HG03045 (cell line): ENCODE measurements around the gene EFL1.

ENCODE experiments used
- ATAC-seq: cut with Tn5 transposase; IDR thresholded peaks from one replicate; pipeline ENCODE4 v1.9.1; 2021; ENCODE audit warnings: mild to moderate bottlenecking, moderate library complexity; ENCODE audit not compliant: unreplicated experiment

EFL1 gene

DNA sequence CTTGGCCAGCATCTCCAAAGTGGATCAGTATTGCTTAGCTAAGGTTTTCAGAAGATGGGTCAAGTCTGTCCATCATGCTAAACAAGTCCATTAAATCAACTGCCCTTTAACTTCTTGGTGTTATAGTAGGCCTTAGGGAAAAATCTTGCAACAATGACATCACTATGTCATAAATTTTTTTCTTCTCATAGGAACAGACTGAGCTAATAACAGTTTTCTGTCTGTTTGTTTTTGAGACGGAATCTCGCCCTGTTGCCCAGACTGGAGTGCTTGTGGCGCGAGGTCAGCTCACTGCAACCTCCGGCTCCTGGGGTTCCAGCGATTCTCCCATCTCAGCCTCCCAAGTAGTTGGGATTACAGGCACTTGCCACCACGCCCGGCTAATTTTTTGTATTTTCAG is 94.2 kb downstream of the EFL1 start:
- ATAC-seq: no peak

DNA sequence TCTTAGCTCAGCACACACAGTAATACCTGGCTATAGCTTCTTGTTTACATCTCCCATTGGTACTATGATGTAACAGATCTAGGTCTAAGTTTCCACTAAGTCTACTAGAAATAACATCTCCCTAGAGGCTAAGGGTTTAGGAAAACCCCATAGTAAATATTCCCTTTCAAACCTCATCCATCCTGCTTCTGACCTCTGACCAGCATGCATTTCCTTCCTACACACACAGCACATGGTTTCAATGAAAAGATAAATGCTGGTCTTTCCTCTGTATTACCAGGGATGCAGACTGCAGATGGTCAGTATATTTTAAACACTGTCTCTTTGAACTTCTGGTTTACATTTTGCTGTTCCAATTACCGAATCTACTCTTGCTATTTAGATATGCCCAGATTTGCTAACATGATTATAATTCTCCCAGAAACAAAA is 96.6 kb downstream of the EFL1 start:
- ATAC-seq: no peak

DNA sequence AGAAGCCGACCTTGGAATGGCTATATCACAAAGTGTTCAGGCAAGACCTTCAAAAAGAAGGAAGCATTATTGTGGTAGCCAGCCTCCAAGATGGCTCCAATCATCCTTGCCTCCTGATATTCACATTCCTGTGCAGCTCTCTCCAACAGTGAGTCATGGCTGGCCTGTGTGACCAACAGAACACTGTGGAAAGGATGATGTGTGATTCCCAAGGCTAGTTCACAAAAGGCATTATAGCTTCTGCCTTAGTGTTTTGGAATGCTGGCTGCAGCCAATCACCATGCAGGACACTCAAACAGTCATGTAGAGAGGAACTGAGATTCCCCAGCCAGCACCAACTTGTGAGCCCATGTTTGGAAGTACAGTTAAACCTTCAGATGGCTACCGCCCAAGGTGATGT is 102.6 kb downstream of the EFL1 start:
- no peak for ATAC-seq

DNA sequence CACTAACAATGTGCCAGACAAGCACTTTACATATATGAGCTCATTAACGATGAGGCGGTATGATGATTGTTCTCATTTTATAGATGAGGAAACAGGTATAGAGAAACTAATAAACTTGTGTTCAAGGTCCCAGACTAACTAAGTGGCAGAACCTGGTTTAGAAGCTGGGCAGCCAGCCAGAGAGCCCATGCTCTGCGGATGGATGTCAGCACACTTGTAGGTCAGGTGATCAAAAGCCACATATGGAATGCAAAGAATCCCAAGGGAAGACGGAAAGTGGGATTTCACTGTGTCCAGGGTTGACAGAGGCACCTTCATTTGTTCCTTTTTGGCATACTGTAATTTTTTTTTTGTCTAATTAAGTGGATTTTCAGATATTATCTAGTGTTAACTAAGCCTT is 103.7 kb downstream of the EFL1 start:
- no peak for ATAC-seq

DNA sequence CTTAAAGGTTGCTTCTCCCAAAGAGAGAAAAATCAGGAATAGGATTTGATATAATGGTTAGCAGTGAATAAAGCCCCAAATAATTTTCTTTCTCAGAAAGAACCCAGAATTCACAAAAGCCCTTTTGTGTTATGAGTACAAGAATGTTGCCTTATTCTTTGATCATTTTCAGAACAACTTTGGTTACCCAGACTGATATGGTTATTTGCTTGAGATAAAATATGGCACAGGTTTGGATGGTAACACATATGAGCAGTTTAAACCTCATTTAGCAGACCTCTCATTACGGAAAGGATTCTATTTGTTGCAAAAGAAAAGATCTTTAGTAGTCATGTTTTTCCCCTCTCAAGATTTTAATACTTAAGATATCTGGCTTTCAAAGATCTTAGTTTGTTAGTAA is 111.9 kb downstream of the EFL1 start:
- no peak for ATAC-seq

DNA sequence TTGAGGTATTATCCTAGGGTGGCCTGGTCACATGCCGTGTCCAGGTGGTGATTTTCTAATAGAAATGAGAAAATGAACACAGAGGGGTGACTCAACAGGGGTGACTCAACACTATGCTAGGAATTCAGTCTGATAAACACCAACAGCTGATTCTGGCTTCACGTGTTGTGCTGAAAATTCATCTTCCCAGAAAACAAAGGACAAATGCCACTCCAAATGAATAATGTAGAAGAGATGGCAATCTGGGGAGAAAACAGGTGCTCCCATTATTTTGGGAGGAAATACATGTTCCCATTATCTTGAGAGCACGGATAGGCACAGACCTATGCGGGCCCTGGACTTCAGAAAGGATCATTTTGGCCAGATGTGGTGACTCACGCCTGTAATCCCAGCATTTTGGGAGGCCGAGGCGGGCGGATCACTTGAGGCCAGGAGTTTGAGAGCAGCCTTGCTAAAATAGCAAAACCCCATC is 115.5 kb downstream of the EFL1 start:
- no peak for ATAC-seq

DNA sequence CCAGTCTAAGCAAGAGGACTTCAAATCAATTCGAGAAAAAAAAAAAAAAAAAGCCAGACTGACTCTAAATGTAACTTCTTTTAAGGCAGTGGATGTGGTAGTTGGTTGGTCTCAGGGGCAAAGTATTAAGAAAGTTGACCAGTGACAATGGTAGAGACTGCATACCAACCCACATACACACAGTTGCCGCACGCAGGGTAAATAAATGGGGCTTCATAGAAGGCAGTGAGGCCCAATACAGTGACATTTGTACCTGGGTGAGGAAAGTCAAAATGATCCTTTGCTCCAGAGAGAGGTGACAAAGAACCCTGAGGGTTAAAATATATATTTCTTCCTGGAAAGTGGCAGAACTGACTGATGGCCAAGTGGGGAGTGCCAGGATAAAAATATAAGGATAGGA is 116.0 kb downstream of the EFL1 start:
- no peak for ATAC-seq

DNA sequence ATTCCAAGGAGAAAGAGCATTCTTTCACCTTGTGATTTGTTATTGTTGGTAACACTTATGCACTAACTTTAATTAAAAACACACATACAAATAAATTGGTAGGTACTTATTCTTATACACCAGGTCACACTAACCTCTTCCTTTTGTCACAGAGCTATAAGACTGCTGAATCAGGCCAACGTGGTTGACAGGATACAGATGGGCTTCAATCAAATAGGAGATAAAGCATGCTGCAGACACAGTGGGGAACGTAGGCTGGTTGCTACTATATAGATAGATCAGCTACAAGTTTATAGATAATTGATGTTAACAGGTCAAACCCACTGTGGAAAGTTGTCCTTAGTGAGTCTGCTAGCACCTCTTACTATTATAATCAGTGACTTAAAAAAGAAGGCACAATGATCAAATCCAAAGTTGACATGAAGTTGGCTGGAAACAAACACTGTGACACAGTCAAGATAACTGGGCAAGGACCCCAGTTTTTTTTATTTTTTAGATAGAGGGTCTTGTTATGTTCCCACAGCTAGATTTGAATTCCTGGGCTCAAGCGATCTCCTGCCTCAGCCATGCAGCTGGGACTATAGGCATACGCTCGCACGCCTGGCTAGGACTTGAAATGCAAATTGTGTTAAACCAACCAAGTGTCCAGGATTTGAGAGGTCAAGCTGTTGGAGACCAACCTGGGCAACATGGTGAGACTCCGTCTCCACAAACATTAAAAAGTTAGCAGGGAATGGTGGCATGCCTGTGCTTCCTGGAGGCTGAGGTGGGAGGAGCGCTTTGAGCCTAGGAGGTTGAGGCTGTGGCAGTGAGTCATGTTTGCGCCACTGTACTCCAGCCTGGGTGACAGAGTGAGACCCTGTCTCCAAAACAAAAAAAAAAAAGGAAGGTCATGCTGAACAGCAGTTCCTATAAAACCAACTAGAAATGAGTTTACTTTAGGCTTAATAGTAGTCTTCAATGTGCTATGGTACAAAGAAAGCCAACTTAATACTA is 118.8 kb downstream of the EFL1 start:
- ATAC-seq: no peak

DNA sequence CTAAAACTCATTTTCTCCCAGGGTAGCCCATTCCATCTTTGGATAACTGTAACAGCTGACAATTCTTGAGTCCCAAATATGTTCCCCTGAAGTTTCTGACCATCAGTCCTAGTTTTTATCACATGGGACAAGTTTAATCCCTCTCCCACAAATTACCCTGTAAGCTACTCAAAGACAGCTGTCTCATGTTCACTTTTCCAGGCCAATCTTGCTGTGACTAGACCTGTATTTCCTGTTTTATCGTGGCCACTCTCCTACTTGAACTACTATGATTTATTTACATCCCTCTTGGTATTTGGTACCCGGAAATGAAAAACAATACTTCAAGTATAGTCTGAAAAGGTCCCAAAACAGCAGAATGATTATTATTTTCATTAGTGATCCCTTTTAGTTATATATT is 121.6 kb downstream of the EFL1 start:
- no peak for ATAC-seq

DNA sequence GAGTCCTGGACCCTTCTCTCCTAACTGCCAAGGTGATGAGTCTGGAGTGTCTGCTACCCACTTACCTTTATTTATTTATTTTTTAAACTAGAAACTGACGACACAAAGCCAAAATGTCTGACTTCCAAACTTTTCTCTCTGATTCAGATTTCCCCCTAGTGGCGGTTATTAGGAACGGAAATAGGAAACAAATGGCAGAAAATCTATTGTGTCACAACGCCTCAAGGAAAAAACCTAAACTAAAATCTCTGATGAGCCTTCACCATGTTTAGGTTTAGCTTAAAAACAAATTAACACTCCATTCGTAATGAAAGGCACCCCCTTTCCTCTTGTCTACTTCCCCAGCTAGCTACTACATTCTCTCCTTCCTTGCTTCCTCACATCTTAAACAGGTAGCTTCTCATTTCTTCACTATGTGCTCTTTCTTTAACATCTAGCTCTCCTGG is 122.7 kb downstream of the EFL1 start:
- ATAC-seq: no peak

DNA sequence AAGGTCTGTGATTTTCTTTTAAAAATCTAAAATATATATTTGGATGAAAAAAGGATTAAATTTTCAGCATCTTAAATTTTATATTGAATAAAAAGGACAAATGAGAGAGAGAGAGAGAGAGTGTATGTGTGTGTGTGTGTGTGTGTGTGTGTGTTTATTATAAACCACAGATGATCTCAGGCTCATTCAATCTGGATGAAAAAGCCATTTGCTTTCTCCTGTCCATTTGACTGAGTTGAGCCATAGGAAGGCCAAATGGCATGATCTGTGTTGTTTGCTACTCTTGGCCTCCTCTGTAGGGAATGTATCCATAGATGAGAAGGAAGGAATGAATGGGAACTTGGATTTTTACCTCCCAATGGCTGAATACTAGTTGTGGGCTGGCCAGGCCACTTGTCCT is 124.2 kb downstream of the EFL1 start:
- ATAC-seq: no peak

DNA sequence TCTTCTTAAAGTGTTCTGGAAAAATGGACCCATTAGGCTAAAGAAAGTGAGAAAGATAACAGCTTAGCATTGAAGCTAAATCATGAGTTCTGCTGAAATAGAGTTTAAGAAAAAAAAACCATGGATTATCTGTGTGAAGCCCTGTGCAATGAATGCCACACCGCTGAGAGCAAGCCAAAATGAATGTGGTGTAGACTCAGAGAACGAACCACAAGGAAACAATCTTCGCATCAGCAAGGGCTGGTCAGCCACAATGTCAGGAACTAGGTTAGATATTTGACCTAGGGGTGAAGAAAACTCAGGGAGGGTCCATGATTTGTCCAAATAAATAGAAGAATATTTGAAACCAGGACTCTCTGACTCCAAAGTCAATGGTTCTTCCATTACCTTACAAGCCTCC is 125.3 kb downstream of the EFL1 start:
- no peak for ATAC-seq

DNA sequence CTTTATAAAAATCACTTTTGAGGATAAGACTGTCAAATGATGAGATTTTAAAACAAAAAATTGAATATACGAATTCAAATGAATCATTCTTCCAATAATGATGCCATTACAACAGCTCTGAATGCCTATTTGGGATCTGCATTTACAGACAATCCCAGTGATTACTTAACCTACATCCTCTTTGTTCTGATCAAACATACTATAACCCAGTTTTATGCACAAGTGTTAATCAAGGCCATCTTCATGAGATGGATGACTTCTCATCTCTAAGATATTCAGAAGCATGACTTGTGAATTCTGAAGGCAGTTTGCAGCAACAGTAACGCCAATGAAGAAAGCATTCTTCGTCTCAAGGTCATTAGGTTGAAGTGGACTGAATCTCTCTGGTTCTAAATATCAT is 126.4 kb downstream of the EFL1 start:
- ATAC-seq: no peak

DNA sequence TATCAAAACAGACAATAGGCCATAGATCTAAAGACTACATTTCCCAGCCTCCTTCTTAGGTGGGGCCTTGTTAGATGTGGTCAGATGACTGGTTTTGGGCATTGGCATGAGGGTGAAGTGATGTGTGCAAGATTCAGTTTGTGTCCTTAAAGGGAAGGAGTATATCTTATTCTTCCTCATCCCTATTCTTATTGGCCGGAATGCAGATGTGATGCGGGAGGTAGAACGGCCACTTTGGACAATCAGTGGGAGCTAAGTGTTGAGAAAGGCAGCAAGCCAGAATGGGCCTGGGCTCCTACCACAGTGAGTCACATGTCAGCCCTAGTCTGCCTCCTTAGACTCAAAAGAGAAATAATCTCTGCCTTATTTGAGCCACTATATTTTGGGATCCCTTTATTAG is 126.9 kb downstream of the EFL1 start:
- ATAC-seq: no peak

DNA sequence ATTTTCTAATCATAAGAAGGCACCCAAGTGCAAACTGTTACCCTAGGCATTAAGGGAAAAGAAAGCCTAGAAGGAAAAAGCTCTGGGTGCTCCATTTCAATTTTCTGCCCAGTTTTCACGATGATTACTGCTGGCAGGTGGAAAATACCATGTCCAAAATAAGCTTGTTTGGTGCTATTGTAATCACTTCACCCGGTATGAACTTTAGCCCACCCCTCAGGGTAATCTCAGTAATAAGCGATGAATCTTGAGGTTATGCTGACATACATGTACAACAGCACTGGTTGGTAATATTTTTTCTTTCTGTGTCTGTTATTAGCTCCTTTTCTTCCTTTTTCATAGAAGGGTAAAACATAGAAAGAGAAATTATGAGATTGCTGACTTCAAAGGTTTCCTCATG is 128.1 kb downstream of the EFL1 start:
- ATAC-seq: no peak

DNA sequence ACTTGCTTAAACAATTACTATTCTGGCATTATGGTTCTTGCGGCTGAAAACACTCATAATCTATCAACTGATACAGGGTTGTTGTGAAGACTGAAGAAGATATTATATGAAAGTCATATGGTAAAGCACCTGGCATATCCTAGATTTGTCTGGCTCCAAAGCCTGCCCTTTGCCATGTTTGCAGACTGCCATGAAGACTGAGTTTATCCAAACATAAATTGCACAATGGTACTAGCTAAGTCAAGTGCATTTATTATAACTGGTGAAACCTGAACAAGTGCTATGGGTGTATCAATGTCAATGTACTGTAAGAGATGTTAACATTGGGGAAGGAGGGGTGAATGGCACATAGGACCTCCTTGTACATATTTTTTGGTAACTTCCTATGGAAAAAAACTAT is 129.3 kb downstream of the EFL1 start:
- ATAC-seq: no peak

DNA sequence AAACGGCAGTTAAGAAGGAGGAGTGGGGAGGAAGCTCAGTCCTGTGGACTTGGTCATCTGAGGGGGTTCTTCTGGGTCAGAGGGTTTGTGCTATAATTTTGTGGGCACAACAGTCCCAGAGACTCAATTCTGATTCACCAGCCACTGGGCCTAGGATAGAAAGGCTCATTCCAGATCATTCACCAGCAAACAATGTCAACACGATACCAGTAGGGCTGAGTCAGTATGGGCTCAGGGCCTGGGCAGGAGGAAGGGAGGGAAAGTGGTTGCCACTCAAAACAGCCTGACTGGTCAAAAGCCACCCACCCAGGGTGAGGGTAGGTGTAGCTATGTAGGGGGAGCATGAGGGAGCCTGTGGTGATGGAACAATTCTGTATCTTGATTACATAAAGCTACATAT is 129.8 kb downstream of the EFL1 start:
- no peak for ATAC-seq

DNA sequence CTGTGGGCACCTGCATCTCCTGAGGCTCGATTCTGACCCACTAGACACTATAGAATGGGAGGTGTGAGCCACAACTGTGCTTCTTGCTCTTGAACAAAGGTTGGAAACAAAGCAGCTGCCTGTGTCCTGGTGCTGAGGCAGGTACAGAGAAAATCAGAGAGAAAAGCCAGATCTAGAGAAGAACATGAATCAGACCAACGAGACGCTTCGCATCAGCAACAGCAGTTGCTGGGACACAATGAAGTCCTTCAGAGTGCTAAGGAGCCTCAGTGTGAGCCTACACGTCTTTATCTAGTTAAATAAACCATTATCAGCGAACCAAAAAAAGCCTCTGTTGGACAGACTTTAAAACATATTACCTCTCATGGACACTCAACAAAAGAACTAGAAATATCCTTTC is 130.4 kb downstream of the EFL1 start:
- no peak for ATAC-seq

DNA sequence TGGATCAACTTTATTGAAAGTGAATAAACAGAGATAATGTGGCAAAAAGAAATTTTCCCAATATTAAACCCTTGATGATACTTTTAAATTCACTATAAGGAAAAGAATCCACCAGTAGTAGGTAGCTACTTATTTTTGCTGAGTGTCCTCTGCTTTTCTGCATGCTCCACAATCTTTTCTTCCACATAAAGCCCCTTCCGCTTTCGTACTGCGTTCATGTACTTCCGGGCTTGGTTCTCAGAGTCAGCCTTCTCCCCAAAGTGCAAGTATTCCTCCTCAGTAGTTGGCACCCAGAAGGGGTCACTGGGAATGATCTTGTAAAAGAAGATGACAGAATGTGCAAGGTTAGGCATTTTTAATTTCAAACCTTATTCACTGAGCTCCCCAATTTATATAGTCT is 132.3 kb downstream of the EFL1 start:
- no peak for ATAC-seq

DNA sequence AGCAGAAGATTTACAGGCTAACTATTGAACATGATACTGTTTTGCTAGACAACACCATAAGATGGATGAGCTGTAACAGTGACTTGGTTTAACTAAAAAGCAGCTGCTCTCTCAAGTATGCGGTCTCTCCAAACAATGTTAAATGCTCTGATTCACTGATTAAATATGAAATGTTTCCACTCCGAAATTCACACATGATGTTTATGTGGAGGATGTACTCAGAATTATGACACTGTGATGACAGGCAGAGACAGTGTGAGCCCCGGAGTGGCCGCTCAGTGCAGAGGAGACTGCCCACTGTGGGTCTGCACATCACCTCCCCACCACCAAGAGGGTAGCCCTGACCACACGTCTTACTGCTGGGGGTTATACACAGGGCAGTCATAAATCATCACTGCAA is 132.8 kb downstream of the EFL1 start:
- no peak for ATAC-seq

DNA sequence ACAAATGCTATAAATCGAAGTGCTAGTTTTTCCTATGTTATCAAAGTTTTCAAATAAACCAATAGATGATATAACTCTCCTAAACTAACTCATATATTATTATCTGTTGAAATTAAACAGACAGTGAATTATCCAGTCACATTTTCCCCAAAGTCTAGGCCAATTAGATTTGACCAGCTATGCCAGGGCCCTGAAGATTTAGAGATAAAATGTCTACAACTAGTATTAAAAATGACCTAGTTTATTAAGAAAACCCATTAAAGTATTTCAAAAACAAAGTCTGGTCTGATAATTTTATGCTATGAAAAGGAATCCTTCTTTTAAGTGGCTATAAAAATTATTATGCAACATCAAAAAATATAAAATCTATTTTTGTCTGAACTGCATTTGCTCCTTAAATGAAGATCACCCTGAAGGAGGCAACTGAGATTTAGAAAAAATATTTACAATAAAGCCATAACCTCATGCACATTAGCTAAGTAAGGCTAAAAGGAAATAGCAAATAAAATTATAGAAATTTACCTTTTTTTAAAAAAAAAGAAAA is 133.3 kb downstream of the EFL1 start:
- no peak for ATAC-seq

DNA sequence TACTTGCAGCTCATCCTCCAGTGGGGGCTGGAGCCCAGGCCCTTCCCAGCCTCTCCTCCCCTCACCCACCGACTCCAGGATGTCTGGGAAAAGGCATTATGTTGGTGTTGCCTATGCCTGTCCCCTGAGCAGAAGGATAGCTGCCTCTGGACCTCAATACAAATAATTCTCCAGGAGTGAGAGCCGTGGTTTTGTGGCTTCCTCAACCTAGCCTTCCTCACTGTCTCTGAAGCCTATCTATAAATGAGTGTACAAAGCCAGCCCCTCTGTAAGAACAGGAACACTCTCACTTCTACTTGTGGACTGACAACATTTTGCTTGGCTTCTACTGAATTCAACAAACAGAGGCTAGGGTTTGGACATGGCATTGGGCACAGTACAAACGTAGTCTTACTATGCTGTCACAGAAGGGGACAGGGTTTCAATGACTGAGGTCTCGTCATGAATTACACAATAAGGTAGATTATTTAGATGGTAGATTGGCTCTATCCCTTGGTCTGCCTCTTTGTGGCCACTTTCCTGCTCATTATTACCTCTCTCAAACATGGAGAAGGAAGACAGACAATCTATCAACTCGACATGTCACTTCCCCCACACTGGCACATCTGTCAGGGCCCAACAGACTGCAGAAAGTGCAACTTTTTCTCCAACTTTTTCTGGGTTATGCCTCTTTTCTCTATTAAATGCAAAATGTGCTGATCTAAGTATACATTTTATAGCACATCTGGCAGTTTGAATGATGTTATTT is 134.0 kb downstream of the EFL1 start:
- ATAC-seq: peak; percentile 66
